Kidney (tissue), 14 donors: Measurements from ENCODE around the gene KRTAP10-3. TPM values are rescaled to one million over a fixed set of nuclear protein-coding genes. Genes with fewer than 3 reads are reported as not detected.
A peak's percentile ranks its signal among the peaks of the same experiment; 100 is the strongest.

Experiments
- DNase-seq, 5 donors: peaks; one replicate each; pipeline ENCODE4 v3.0.0-alpha.2; 2013 to 2020
- FAIRE-seq: peaks from 2 replicates; lab custom pipeline; 2012; peaks lifted over from hg19 to GRCh38; lab: Jason Lieb, UNC
- H3K27ac ChIP-seq, 2 donors: one replicate each; pipeline ENCODE4 v1.7.0; 2013; ENCODE audit warnings: low read depth in 2 of 2, low read length in 2 of 2, inconsistent platforms in 1 of 2
- H3K27me3 ChIP-seq: one replicate; pipeline ENCODE4 v1.7.1; 2013; ENCODE audit warnings: low read length, inconsistent platforms; ENCODE audit not compliant: control insufficient read depth, insufficient read depth
- H3K36me3 ChIP-seq, 3 donors: one replicate each; pipeline versions ENCODE4 v1.7.0 to v1.7.1; 2013; ENCODE audit warnings: low read length in 3 of 3, control low read depth in 1 of 3, inconsistent platforms in 1 of 3; ENCODE audit not compliant: insufficient read depth in 3 of 3, control insufficient read depth in 2 of 3
- H3K4me1 ChIP-seq, 3 donors: one replicate each; pipeline versions ENCODE4 v1.7.0 to v1.7.1; 2013; ENCODE audit warnings: low read length in 3 of 3, inconsistent platforms in 1 of 3, low read depth in 1 of 3; ENCODE audit not compliant: control insufficient read depth in 2 of 3, insufficient read depth in 2 of 3
- H3K4me3 ChIP-seq, 3 donors: one replicate each; pipeline versions ENCODE4 v1.7.0 to v1.8.1; 2013; ENCODE audit warnings: low read length in 3 of 3, control low read depth in 1 of 3, inconsistent platforms in 1 of 3
- H3K9ac ChIP-seq, 3 donors: one replicate each; pipeline versions ENCODE4 v1.7.0 to v1.7.1; 2013; ENCODE audit warnings: low read length in 3 of 3, control low read depth in 1 of 3, inconsistent platforms in 1 of 3
- H3K9me3 ChIP-seq, 3 donors: one replicate each; pipeline versions ENCODE4 v1.7.0 to v1.7.1; 2013; ENCODE audit warnings: low read length in 3 of 3, control low read depth in 1 of 3, inconsistent platforms in 1 of 3; ENCODE audit not compliant: control insufficient read depth in 2 of 3, insufficient read depth in 1 of 3
- CTCF ChIP-seq: IDR thresholded peaks from 3 replicates; pipeline ENCODE4 v1.5.1; 2012; ENCODE audit warnings: mild to moderate bottlenecking, moderate library complexity, borderline replicate concordance; ENCODE audit not compliant: insufficient read depth; ENCODE audit errors: extremely low read depth
- intact Hi-C: fragments of 100-400 bp; cut with DNase I; formaldehyde crosslinking; loops from one replicate; pipeline ENCODE4 v1.11.1; 2022
- polyA plus RNA-seq: library from polyadenylated mRNA; stranded (reverse); fragments of 350-450 nt; fragmentation: Illumina TruSeq; extraction: RNeasy Lipid Tissue Mini Kit (QIAGEN cat#74804); gene quantifications from one replicate; pipeline ENCODE4 v1.2.3, GENCODE V29; 2014; ENCODE audit warnings: low read depth, low replicate concordance; ENCODE audit not compliant: insufficient read depth
- total RNA-seq: library from RNA; stranded (reverse); fragmentation: NEBNext Ultra II Directional; extraction: Animal tissue kit (Norgen Biotek cat#: 25700); gene quantifications from one replicate; pipeline ENCODE4 v1.2.1, GENCODE V29; 2021
- donor health status: control.
- donor health status: control.
- donor health status: control.
- donor health status: control.
- donor health status: control.
- donor health status: DM: yes; HTN: yes; CAD: no.
- donor health status: Normal renal cell carcinoma (clear cell type).

Gene KRTAP10-3
- total and polyA plus RNA-seq, 2 donors from 2014 or later = not detected

- H3K27me3 ChIP-seq = no peaks in the 10 kb centered on the region
Observed at GRCh38 chr21:44555200-44555875, 3.3 kb downstream of the KRTAP10-3 start.

GRCh38 chr21:44552681-44553080, 5.9 kb downstream of the KRTAP10-3 start:
- peak in 1 of 5 donors; percentile 39 for DNase-seq
- Histone ChIP-seq H3K9me3 (no peaks in the 10 kb centered on the region), H3K27ac (no peak overlapping the region), H3K36me3 (no peaks in the 10 kb centered on the region), H3K27me3 (no peaks in the 10 kb centered on the region), H3K9ac (no peak overlapping the region), H3K4me3 (no peak overlapping the region), H3K4me1 (no peaks in the 10 kb centered on the region)
- intact Hi-C loops = no loop called here
- no peak for TF ChIP-seq CTCF
- FAIRE-seq = no peak

More at GRCh38 chr21:44555200-44555875, 3.3 kb downstream of the KRTAP10-3 start:
- DNase-seq = no peak
- Histone ChIP-seq H3K9me3 (no peaks in the 10 kb centered on the region), H3K4me3 (no peak overlapping the region), H3K4me1 (no peaks in the 10 kb centered on the region), H3K27ac (no peak overlapping the region), H3K9ac (no peak overlapping the region), H3K36me3 (no peaks in the 10 kb centered on the region)
- no peak for TF ChIP-seq CTCF
- FAIRE-seq = no peak
- intact Hi-C loops = no loop called here

- Histone ChIP-seq H3K9me3 (no peaks in the 10 kb centered on the region), H3K27me3 (no peaks in the 10 kb centered on the region), H3K4me3 (no peak overlapping the region), H3K4me1 (no peaks in the 10 kb centered on the region), H3K27ac (no peak overlapping the region), H3K36me3 (no peaks in the 10 kb centered on the region), H3K9ac (no peak overlapping the region)
- TF ChIP-seq CTCF = no peak
- intact Hi-C loops = no loop called here
- peak in 1 of 5 donors; percentile 55 for DNase-seq
- no peak for FAIRE-seq
Observed at GRCh38 chr21:44552136-44552535, 6.5 kb downstream of the KRTAP10-3 start.
